Measurements from ENCODE around the gene CSRP3.

Gene CSRP3

DNA sequence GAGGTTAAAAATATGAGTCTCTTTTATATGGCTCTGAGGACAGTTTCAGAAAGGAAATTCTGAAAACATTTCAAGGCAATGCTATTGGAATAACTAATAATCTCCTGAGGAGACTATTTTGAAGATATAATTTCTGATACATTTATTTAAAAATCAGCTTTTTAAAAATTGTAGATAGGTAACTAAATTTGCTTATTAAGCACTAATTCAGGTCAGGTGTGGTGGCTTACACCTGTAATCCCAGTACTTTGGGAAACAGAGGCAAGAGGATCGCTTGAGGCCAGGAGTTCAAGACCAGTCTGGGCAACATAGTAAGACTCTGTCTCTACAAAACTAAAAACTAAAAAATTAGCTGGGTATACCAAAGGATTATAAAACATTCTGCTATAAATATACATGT lies 67.8 kb downstream of the CSRP3 start:
- Histone ChIP-seq H3K4me1 (ENCODE audit: insufficient read depth, poor library complexity, severe bottlenecking) (no peaks in the 10 kb centered on the region), H3K4me3 (ENCODE audit: severe bottlenecking) (no peak overlapping the region), H3K9me3 (ENCODE audit: severe bottlenecking) (peaks cover 3% of the 10 kb centered on the region), H3K27me3 (ENCODE audit: insufficient read depth, poor library complexity, severe bottlenecking) (no peaks in the 10 kb centered on the region), H3K36me3 (ENCODE audit: low read depth) (peaks cover 24% of the 10 kb centered on the region), H3K27ac (ENCODE audit: poor library complexity, severe bottlenecking) (no peak overlapping the region)
- TF ChIP-seq, protein P1, sequence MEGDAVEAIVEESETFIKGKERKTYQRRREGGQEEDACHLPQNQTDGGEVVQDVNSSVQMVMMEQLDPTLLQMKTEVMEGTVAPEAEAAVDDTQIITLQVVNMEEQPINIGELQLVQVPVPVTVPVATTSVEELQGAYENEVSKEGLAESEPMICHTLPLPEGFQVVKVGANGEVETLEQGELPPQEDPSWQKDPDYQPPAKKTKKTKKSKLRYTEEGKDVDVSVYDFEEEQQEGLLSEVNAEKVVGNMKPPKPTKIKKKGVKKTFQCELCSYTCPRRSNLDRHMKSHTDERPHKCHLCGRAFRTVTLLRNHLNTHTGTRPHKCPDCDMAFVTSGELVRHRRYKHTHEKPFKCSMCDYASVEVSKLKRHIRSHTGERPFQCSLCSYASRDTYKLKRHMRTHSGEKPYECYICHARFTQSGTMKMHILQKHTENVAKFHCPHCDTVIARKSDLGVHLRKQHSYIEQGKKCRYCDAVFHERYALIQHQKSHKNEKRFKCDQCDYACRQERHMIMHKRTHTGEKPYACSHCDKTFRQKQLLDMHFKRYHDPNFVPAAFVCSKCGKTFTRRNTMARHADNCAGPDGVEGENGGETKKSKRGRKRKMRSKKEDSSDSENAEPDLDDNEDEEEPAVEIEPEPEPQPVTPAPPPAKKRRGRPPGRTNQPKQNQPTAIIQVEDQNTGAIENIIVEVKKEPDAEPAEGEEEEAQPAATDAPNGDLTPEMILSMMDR (IDR thresholded peaks at IDR 0.05; ENCODE audit: poor library complexity, severe bottlenecking) = no peak
- DNase-seq (ENCODE audit: low spot score) (no peak), ATAC-seq (ENCODE audit: low read depth) (no peak)
